IPS-15b (cell line): ENCODE data around the gene RIPOR1.
"Not testable (repeated sequence)": the region's sequence is repeated elsewhere in the genome, so short reads cannot be mapped to it uniquely, and the experiment has no call there.

Experiments used
- H3K27me3 ChIP-seq: one replicate; pipeline ENCODE4 v1.6.1; 2013; ENCODE audit warnings: low read length; ENCODE audit not compliant: control insufficient read depth, insufficient read depth
- H3K36me3 ChIP-seq: one replicate; pipeline ENCODE4 v1.6.1; 2013; ENCODE audit warnings: low read length; ENCODE audit not compliant: control insufficient read depth, insufficient read depth
- H3K4me1 ChIP-seq: one replicate; pipeline ENCODE4 v1.6.1; 2013; ENCODE audit warnings: mild to moderate bottlenecking, low read length; ENCODE audit not compliant: control insufficient read depth, insufficient read depth
- H3K4me3 ChIP-seq: one replicate; pipeline ENCODE4 v1.5.1; 2013; ENCODE audit warnings: low read depth, low read length
- H3K9ac ChIP-seq: one replicate; pipeline ENCODE4 v1.6.1; 2013; ENCODE audit warnings: low read depth, mild to moderate bottlenecking, low read length
- H3K9me3 ChIP-seq: one replicate; pipeline ENCODE4 v1.6.1; 2013; ENCODE audit warnings: mild to moderate bottlenecking, low read length; ENCODE audit not compliant: control insufficient read depth, insufficient read depth

RIPOR1 gene

DNA sequence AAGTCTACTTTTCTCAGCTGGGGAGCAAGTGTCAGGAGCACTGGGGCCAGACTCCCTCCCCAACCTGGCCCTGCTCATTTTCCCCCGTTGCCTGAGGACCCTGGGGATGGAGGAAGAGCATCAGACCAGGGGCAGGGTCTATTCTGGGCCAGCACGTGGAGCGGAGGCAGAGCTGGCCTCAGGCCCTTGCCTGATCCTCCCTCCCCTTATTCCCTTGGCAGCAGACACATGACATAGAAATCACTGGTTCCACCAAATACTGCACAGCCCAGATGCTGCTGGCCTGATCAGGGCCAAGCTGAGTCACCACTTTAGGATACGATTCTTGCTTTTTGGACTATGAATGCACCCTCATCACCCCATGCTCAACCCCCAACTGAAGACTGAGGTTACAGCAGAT is 29.5 kb upstream of the RIPOR1 start:
- Histone ChIP-seq H3K4me3 (no peak overlapping the region), H3K4me1 (no peaks in the 10 kb centered on the region), H3K9ac (no peak overlapping the region), H3K36me3 (no peaks in the 10 kb centered on the region), H3K27me3 (peaks cover 9% of the 10 kb centered on the region), H3K9me3 (no peaks in the 10 kb centered on the region)

DNA sequence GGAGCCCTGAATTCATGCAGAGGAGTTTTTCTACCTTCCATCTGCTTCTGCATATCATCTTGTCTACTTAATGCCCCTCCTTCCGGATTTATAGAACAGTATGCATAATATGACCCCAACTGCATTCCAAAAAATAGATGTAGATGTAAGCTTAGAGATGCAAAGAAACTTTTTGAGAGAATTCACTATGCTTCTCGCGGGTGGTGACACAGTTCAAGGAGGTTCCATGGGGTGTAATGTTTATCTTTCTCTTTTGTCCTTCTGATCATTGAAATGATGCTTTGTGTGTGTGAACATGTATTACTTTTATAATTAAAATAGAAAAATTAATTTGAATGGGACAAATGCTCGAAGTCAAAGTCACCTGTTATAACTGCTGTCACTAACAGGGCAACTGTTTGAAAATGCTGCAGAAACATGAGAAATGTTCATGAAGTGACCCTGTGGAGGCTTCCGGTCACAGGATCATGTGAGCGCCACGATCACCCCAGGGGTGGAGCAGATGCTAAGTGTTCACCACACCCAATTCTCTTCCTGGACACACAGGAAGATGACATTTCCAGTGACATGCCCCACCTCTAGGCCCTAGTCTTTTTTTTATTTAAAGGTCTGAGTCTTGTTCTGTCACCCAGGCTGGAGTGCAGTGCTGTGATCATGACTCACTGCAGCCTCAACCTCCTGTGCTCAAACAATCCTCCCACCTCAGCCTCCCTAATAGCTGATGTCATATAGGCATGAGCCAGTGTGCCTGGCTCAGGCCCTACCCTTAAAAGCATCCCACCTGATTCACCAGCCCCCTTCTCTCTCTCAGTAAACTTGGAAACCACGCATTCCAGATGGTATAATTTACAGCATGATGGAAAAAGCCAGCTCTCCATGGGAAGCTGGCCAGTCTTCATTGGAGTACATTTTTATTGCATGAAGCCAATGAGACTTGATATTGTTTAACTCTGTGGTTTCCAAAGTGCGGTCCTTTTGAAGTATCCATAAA is 24.3 kb upstream of the RIPOR1 start:
- Histone ChIP-seq H3K4me3 (no peak overlapping the region), H3K9ac (no peak overlapping the region), H3K36me3 (no peaks in the 10 kb centered on the region), H3K9me3 (no peaks in the 10 kb centered on the region), H3K27me3 (peaks cover 3% of the 10 kb centered on the region), H3K4me1 (no peaks in the 10 kb centered on the region)

DNA sequence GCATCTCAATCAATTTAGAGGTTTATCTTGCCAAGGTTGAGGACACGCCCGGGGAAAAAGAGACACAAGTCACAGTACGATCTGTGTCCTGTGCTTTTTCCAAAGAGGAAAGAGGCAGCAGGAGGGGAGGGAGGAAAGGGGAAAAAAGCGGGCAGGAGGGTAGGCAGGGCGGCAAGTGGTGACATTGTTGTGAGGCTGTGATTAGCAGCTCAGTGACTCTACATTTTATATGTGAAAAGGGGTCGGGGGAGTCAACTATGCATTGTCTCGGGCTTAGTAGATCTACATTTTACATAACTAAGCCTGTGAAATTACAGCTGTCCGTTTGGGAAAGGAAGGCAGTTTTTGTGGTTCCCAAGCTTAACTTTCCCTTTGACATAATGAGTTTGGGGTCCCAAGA is 22.2 kb upstream of the RIPOR1 start:
- Histone ChIP-seq H3K4me1 (no peaks in the 10 kb centered on the region), H3K4me3 (no peak overlapping the region), H3K9ac (no peak overlapping the region), H3K27me3 (no peaks in the 10 kb centered on the region), H3K9me3 (no peaks in the 10 kb centered on the region), H3K36me3 (no peaks in the 10 kb centered on the region)

DNA sequence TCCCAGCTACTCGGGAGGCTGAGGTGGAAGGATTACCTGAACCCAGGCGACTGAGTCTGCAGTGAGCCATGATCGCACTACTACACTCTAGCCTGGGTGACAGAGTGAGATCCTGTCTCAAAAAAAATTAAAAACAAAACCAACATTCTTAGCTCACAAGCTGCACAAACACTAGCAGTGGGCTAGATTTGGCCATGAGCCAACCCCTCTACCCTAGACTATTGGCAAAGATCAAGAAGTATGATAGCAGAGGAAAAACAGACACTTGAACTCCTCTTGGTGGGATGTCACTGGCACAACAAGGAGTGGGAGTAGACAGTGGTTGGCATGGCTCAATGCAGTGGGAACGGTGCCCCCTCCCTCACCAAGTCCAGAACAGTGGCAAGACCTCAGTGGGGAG is 19.6 kb upstream of the RIPOR1 start:
- no peaks in the 10 kb centered on the region for H3K9me3 ChIP-seq
- H3K36me3 ChIP-seq, result no peaks in the 10 kb centered on the region
- H3K4me3 ChIP-seq, result no peak overlapping the region
- H3K27me3 ChIP-seq, result no peaks in the 10 kb centered on the region
- no peaks in the 10 kb centered on the region for H3K4me1 ChIP-seq
- no peak overlapping the region for H3K9ac ChIP-seq

DNA sequence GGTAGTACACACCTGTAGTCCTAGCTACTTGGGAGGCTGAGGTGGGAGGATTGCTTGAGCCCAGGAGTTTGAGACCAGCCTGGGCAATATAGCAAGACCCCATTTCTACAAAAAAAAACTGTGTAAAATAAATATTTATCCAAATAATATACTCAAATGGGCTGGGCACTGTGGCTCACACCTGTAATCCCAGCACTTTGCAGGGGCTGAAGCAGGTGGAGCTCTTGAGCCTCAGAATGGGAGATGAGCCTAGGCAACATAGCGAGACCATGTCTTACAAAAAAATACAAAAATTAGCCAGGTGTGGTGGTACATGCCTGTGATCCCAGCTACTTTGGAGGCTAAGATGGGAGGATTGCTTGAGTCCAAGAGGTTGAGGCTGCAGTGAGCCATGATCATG is 14.7 kb upstream of the RIPOR1 start:
- H3K4me1 ChIP-seq, H3K36me3 ChIP-seq, H3K27me3 ChIP-seq, H3K4me3 ChIP-seq, H3K9ac ChIP-seq, H3K9me3 ChIP-seq: not testable (repeated sequence)

DNA sequence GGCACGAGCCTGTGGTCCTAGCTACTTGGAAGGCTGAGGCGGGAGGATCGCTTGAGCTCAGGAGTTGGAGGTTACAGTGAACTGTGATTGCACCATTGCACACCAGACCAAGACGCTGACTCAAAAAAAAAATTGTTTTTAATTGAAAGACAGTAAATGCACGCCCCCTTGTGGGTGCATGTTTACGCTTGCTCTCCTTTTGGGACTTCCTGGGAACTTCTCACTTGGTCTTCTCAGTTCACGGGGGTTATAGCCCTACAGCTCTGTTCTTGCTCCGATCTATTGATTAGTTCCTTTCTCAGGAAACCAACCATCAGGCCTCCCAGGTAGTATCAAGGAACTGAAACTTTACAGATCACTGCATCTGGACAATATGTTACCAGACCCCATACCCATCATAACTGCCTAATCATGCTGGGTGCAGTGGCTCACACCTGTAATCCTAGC is 14.2 kb upstream of the RIPOR1 start:
- no peak overlapping the region for H3K9ac ChIP-seq
- no peaks in the 10 kb centered on the region for H3K9me3 ChIP-seq
- H3K4me1 ChIP-seq, result no peaks in the 10 kb centered on the region
- H3K36me3 ChIP-seq, result no peaks in the 10 kb centered on the region
- H3K27me3 ChIP-seq, result no peaks in the 10 kb centered on the region
- H3K4me3 ChIP-seq, result no peak overlapping the region

DNA sequence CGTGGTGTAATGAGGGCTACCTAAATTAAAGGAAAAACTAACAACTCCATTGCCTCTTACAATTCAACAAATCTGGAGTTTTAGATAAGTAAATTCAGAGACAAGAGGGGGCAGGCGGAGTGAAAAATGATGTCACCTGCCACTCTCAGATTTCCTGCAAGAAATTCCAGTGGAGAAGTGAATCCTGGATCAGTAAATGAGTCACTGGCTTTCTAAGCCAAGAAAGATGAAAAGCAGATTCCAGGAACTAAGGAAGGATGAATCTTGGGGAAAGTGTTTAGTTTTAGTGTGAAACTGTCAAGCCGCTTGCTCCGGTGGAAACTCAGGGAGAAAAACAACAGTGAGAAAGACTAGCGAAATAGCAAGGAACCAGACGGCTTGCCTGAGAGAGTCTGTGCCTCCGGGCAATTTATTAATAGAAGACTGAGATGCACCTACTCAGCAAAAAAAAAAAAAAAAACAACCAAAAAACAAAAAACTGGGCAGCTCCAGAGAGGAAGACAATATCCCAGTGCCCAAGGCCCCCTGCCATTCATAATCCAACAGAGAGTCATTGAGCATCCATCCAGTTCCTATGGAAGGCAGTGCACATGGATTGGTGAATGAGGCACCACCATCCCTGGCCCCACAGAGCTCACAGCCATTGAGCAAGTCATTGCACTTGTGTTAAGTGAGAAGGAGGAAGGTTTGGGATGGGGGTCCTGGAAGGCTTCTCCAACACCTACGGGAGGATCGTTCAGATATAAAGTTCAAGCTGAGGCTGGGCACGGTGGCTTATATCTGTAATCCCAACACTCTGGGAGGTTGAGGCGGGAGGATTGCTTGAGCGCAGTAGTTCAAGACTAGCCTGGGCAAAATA is 12.1 kb upstream of the RIPOR1 start:
- Histone ChIP-seq H3K36me3 (no peaks in the 10 kb centered on the region), H3K4me3 (no peak overlapping the region), H3K9ac (peak overlapping the region; percentile 24), H3K4me1 (no peaks in the 10 kb centered on the region), H3K27me3 (peaks cover 2% of the 10 kb centered on the region), H3K9me3 (no peaks in the 10 kb centered on the region)

DNA sequence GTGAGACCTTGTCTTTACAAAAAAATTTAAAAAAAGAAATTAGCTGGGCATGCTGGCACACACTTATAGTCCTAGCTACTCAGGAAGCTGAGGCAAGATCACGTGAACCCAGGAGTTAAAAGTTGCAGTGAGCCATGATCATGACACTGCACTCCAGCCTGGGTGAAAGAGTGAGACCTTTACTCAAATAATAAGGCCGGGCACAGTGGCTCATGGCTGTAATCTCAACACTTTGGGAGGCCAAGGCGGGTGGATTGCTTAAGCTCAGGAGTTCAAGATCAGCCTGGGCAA is 11.5 kb upstream of the RIPOR1 start:
- H3K4me3 ChIP-seq, result no peak overlapping the region
- H3K36me3 ChIP-seq, result no peaks in the 10 kb centered on the region
- H3K4me1 ChIP-seq, result no peaks in the 10 kb centered on the region
- H3K9me3 ChIP-seq, result no peaks in the 10 kb centered on the region
- H3K27me3 ChIP-seq, result peaks cover 4% of the 10 kb centered on the region
- peak overlapping the region; percentile 24 for H3K9ac ChIP-seq

DNA sequence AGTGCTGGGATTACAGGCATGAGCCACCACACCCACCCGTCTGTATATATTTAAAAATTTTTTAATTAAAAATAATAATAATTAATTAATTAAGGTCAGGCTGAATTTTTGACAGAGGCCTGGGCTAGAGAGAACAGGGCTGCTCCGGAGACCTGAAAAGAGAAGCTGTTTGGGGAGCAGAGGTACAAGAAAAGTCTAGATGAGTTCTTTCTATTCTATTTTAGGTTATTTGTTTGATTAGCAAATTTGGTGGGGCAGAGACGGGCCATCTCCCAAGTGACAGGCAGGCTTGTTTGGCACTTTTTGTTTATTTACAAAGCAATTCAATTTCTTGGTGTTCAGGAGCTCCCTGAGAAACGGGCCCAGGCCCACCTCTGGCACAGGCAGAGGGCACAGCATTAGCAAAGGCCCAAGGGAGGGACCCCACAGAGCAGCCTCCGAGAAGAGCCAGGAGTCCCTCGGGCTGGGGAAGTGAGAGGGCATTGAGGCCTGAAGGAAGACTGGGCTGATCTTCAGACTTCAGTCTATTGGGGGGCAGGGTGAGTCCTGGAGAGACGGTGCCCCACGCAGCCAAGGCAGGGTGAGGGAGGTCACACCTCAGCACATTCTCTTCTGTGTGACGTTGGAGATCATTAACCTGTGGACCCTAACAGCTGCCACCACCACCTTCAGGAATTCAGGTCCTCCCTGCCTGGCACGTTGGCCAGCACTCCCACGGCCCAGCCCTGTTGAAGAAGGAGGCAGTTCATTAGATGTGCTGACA is 10.8 kb upstream of the RIPOR1 start:
- H3K9ac ChIP-seq, result no peak overlapping the region
- H3K4me1 ChIP-seq, result no peaks in the 10 kb centered on the region
- no peaks in the 10 kb centered on the region for H3K9me3 ChIP-seq
- H3K27me3 ChIP-seq, result peaks cover 4% of the 10 kb centered on the region
- H3K4me3 ChIP-seq, result no peak overlapping the region
- H3K36me3 ChIP-seq, result no peaks in the 10 kb centered on the region

DNA sequence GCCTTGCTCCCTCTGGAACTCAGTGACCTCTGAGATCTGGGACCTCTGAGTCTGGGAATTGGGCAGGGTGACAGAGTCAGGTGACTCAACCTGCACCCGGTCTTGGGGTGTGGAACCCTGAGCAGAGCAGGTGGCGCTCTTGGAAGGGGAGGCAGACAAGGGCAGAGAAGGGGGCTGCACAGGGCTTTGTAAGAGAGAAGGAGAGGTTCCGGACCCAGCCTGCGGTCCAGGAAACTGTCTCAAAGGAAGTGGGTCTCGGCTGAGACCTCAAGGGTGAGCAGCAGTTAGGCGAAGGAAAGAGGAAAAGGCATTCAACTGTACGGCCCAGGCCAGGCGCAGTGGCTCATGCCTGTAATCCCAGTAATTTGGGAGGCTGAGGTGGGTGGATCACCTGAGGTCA is 10.0 kb upstream of the RIPOR1 start:
- H3K9me3 ChIP-seq, result no peaks in the 10 kb centered on the region
- H3K9ac ChIP-seq, result no peak overlapping the region
- H3K36me3 ChIP-seq, result no peaks in the 10 kb centered on the region
- H3K4me1 ChIP-seq, result no peaks in the 10 kb centered on the region
- H3K27me3 ChIP-seq, result peaks cover 8% of the 10 kb centered on the region
- no peak overlapping the region for H3K4me3 ChIP-seq

DNA sequence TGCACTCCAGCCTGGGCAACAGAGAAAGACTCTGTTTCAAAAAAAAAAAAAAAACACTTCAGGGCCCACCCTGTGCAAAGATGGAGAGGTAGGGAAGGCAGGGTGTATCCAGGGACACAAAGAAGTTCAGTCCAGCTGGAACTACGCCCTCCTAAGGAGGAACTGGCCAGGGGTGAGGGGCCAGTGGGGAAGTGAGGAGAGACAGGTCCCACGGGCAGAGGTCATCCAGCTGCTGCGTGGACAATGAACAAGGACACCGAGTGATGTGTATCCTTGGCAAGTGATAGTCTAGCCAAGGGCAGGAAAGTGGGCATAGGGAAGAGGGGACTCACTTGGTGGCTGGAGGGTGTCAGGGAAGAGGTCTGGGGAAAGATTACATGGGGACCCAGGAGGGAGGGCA is 9.4 kb upstream of the RIPOR1 start:
- Histone ChIP-seq H3K4me1 (no peaks in the 10 kb centered on the region), H3K9ac (no peak overlapping the region), H3K9me3 (no peaks in the 10 kb centered on the region), H3K4me3 (no peak overlapping the region), H3K36me3 (no peaks in the 10 kb centered on the region), H3K27me3 (peaks cover 13% of the 10 kb centered on the region)
